H9 (cell line): Measurements from ENCODE around the gene MALSU1. TPM values are rescaled to one million over a fixed set of nuclear protein-coding genes. Genes with fewer than 3 reads are reported as not detected.

Experiments
- DNase-seq: peaks from one replicate; pipeline ENCODE4 v3.0.0-alpha.2; 2017
- H2AFZ ChIP-seq: one replicate; pipeline ENCODE4 v1.6.1; 2013; ENCODE audit warnings: mild to moderate bottlenecking, low read length, control low read depth, moderate library complexity
- H2AK5ac ChIP-seq: 2 replicates; pipeline ENCODE4 v1.6.1; 2013; ENCODE audit warnings: low read length, control low read depth, mixed read lengths; ENCODE audit not compliant: insufficient read length
- H2BK120ac ChIP-seq: one replicate; pipeline ENCODE4 v1.6.1; 2013; ENCODE audit warnings: low read depth, mild to moderate bottlenecking, low read length, control low read depth, inconsistent platforms; ENCODE audit not compliant: poor library complexity, severe bottlenecking
- H2BK12ac ChIP-seq: 2 replicates; pipeline ENCODE4 v1.6.1; 2013; ENCODE audit warnings: low read length, control low read depth, mixed read lengths, low read depth; ENCODE audit not compliant: insufficient read length
- H2BK15ac ChIP-seq: 2 replicates; pipeline ENCODE4 v1.6.1; 2013; ENCODE audit warnings: low read depth, low read length, control low read depth
- H2BK20ac ChIP-seq: one replicate; pipeline ENCODE4 v1.6.1; 2013; ENCODE audit warnings: low read depth, mild to moderate bottlenecking, low read length, control low read depth, inconsistent platforms; ENCODE audit not compliant: poor library complexity, severe bottlenecking
- H2BK5ac ChIP-seq: 2 replicates; pipeline ENCODE4 v1.6.1; 2013; ENCODE audit warnings: low read length, control low read depth, mixed read lengths; ENCODE audit not compliant: insufficient read length
- H3K14ac ChIP-seq: 2 replicates; pipeline ENCODE4 v1.6.1; 2013; ENCODE audit warnings: low read length, control low read depth; ENCODE audit not compliant: insufficient read depth
- H3K18ac ChIP-seq: 2 replicates; pipeline ENCODE4 v1.6.1; 2013; ENCODE audit warnings: low read depth, mild to moderate bottlenecking, mixed read lengths, low read length, control low read depth; ENCODE audit not compliant: insufficient read length
- H3K23ac ChIP-seq: 2 replicates; pipeline ENCODE4 v1.6.1; 2013; ENCODE audit warnings: low read length, control low read depth, mixed read lengths, low read depth; ENCODE audit not compliant: insufficient read length
- H3K23me2 ChIP-seq: 2 replicates; pipeline ENCODE4 v1.6.1; 2013; ENCODE audit warnings: low read depth, mild to moderate bottlenecking, mixed read lengths, low read length, control low read depth; ENCODE audit not compliant: insufficient read length, poor library complexity, severe bottlenecking
- H3K27ac ChIP-seq: 2 replicates; pipeline ENCODE4 v1.5.1; 2013; ENCODE audit warnings: low read length, control low read depth, mixed read lengths, low read depth; ENCODE audit not compliant: insufficient read length
- H3K27me3 ChIP-seq: 2 replicates; pipeline ENCODE4 v1.6.1; 2013; ENCODE audit warnings: low read length, control low read depth, inconsistent platforms; ENCODE audit not compliant: insufficient read depth
- H3K4ac ChIP-seq: 2 replicates; pipeline ENCODE4 v1.6.1; 2013; ENCODE audit warnings: low read depth, mild to moderate bottlenecking, control low read depth, inconsistent platforms, low read length, moderate library complexity
- H3K4me1 ChIP-seq: 2 replicates; pipeline ENCODE4 v1.6.1; 2013; ENCODE audit warnings: low read length, control low read depth, inconsistent platforms; ENCODE audit not compliant: insufficient read depth
- H3K4me2 ChIP-seq: 2 replicates; pipeline ENCODE4 v1.6.1; 2013; ENCODE audit warnings: low read length, control low read depth, mixed read lengths; ENCODE audit not compliant: insufficient read length, insufficient read depth
- H3K56ac ChIP-seq: 2 replicates; pipeline ENCODE4 v1.6.1; 2013; ENCODE audit warnings: low read depth, mild to moderate bottlenecking, mixed read lengths, low read length, control low read depth; ENCODE audit not compliant: insufficient read length
- H3K79me1 ChIP-seq: 2 replicates; pipeline ENCODE4 v1.6.1; 2013; ENCODE audit warnings: low read depth, mild to moderate bottlenecking, moderate library complexity, low read length, control low read depth, inconsistent platforms; ENCODE audit not compliant: insufficient read depth, poor library complexity, severe bottlenecking
- H3K79me2 ChIP-seq: 2 replicates; pipeline ENCODE4 v1.6.1; 2013; ENCODE audit warnings: low read length, control low read depth, inconsistent platforms; ENCODE audit not compliant: insufficient read depth
- H3K9ac ChIP-seq: 2 replicates; pipeline ENCODE4 v1.6.1; 2013; ENCODE audit warnings: low read length, control low read depth, mixed read lengths; ENCODE audit not compliant: insufficient read length; ENCODE audit errors: extremely low read depth
- H3K9me3 ChIP-seq: one replicate; pipeline ENCODE4 v1.6.1; 2013; ENCODE audit warnings: low read depth, low read length, inconsistent platforms; ENCODE audit not compliant: control insufficient read depth
- H3T11ph ChIP-seq: one replicate; pipeline ENCODE4 v1.6.1; 2013; ENCODE audit warnings: mild to moderate bottlenecking, low read length, control low read depth, inconsistent platforms
- H4K20me1 ChIP-seq: one replicate; pipeline ENCODE4 v1.6.1; 2013; ENCODE audit not compliant: control insufficient read depth, insufficient read length, insufficient read depth
- H4K5ac ChIP-seq: 2 replicates; pipeline ENCODE4 v1.6.1; 2013; ENCODE audit warnings: low read depth, mild to moderate bottlenecking, mixed read lengths, low read length, control low read depth; ENCODE audit not compliant: insufficient read length
- H4K8ac ChIP-seq: replicated peaks from 2 replicates; pipeline ENCODE4 v1.6.1; 2013; ENCODE audit warnings: low read length, control low read depth, mixed read lengths, low read depth; ENCODE audit not compliant: insufficient read length
- H4K91ac ChIP-seq: 2 replicates; pipeline ENCODE4 v1.6.1; 2013; ENCODE audit warnings: low read depth, mild to moderate bottlenecking, moderate library complexity, mixed read lengths, low read length, control low read depth; ENCODE audit not compliant: insufficient read length
- H3K27ac Mint-ChIP-seq, 3 experiments: 2 replicates in 2 of 3; 3 replicates in 1 of 3; pipeline ENCODE4 v1.8.0; 2020 to 2021; ENCODE audit warnings: mixed read lengths in 3 of 3, mild to moderate bottlenecking in 1 of 3, moderate library complexity in 1 of 3
- H3K27me3 Mint-ChIP-seq: 2 replicates; pipeline ENCODE4 v1.8.0; 2021; ENCODE audit warnings: low read depth, mild to moderate bottlenecking, moderate library complexity, mixed read lengths
- H3K36me3 Mint-ChIP-seq, 3 experiments: 2 replicates in 2 of 3; 3 replicates in 1 of 3; pipeline ENCODE4 v1.8.0; 2020 to 2021; ENCODE audit warnings: low read depth in 3 of 3, mixed read lengths in 3 of 3; ENCODE audit not compliant: insufficient read depth in 1 of 3
- H3K4me1 Mint-ChIP-seq, 2 experiments: 2 replicates each; pipeline ENCODE4 v1.8.0; 2020; ENCODE audit warnings: mixed read lengths in 2 of 2
- H3K4me3 Mint-ChIP-seq, 2 experiments: 2 replicates in 1 of 2; 3 replicates in 1 of 2; pipeline ENCODE4 v1.8.0; 2020 to 2021; ENCODE audit warnings: mild to moderate bottlenecking in 2 of 2, mixed read lengths in 2 of 2, moderate library complexity in 1 of 2
- H3K9me3 Mint-ChIP-seq, 2 experiments: 2 replicates in 1 of 2; 3 replicates in 1 of 2; pipeline ENCODE4 v1.8.0; 2020; ENCODE audit warnings: mild to moderate bottlenecking in 2 of 2, mixed read lengths in 2 of 2, moderate library complexity in 1 of 2
- WGBS: extraction: QIAGEN DNeasy Blood & Tissue Kit; methylation state at CpG from one replicate; pipeline ENCODE4 v1.1.7; 2013; ENCODE audit warnings: missing lambda C conversion rate, low lambda C conversion rate, mixed read lengths; ENCODE audit not compliant: insufficient read length; ENCODE audit errors: extremely low coverage; 5-methylcytosine and 5-hydroxymethylcytosine counted together
- total RNA-seq: library from RNA; stranded (reverse); gene quantifications from 2 replicates; pipeline ENCODE4 v1.2.1, GENCODE V29; 2021
- TF ChIP-seq, protein P1 (sequence below): fragments of 200-600 bp; sonication (generic); conservative IDR thresholded peaks from 3 replicates; pipeline ENCODE4 v1.8.0; 2021; ENCODE audit warnings: antibody characterized with exemption, mild to moderate bottlenecking

Gene MALSU1
- total RNA-seq, 1 experiment from 2014 or later = 83.4 TPM

DNA sequence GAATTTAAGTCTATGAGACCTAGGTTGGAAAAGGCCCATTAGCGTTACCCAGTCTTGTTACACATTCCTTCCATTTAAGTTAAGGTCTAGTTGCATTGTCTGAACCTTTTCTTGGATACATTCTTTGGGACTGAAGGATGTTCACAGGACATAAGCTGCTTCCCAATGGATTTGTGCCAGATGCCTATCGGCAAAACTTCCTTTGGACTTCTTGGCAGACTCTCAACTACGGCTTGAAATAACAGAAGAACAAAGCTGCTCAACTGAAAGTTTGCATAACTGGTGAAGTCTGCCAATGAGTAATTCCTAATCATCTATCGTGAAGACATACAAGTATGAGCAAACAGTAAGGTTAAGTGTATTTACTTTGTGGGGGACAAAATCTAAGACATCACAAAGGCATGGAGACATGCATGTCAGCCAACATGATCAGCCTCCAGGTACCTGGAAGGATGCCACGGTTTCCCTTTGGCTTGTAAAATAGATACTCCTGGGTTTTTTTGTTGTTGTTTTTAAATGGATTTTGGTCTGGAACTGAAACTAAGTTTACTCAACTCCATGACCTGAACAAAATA is 35.4 kb downstream of the MALSU1 start:
- no CpG with 5 or more reads among the region's 5 CpGs for WGBS
- TF ChIP-seq, protein P1, sequence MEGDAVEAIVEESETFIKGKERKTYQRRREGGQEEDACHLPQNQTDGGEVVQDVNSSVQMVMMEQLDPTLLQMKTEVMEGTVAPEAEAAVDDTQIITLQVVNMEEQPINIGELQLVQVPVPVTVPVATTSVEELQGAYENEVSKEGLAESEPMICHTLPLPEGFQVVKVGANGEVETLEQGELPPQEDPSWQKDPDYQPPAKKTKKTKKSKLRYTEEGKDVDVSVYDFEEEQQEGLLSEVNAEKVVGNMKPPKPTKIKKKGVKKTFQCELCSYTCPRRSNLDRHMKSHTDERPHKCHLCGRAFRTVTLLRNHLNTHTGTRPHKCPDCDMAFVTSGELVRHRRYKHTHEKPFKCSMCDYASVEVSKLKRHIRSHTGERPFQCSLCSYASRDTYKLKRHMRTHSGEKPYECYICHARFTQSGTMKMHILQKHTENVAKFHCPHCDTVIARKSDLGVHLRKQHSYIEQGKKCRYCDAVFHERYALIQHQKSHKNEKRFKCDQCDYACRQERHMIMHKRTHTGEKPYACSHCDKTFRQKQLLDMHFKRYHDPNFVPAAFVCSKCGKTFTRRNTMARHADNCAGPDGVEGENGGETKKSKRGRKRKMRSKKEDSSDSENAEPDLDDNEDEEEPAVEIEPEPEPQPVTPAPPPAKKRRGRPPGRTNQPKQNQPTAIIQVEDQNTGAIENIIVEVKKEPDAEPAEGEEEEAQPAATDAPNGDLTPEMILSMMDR = no peak
- no peak overlapping the region for H2BK20ac ChIP-seq

More for the DNA sequence above, 35.4 kb downstream of the MALSU1 start:
- Histone ChIP-seq H3K9ac (no peak overlapping the region), H3K27ac (no peak overlapping the region), H3K79me1 (no peaks in the 10 kb centered on the region), H2BK5ac (no peak overlapping the region), H3K27me3 (no peaks in the 10 kb centered on the region), H3K18ac (no peak overlapping the region), H2AK5ac (no peak overlapping the region), H3K4me1 (no peaks in the 10 kb centered on the region), H4K8ac (no peak overlapping the region), H2AFZ (no peak overlapping the region), H3K23ac (no peak overlapping the region), H3K4ac (no peak overlapping the region), H2BK15ac (no peak overlapping the region), H2BK120ac (no peak overlapping the region), H3K56ac (no peak overlapping the region), H4K91ac (no peak overlapping the region), H3T11ph (no peak overlapping the region), H3K9me3 (no peaks in the 10 kb centered on the region), H2BK12ac (no peak overlapping the region), H3K79me2 (no peaks in the 10 kb centered on the region), H3K4me2 (no peak overlapping the region), H3K23me2 (no peaks in the 10 kb centered on the region), H4K20me1 (no peaks in the 10 kb centered on the region), H3K14ac (no peak overlapping the region), H4K5ac (no peak overlapping the region)
- no peak overlapping the region for H3K27ac Mint-ChIP-seq
- no peak for DNase-seq
- peaks cover 0 to 3% of the 10 kb centered on the region in 2 experiments; a peak in 1 of 4 replicates for H3K4me1 Mint-ChIP-seq
- H3K4me3 Mint-ChIP-seq = no peak overlapping the region
- no peaks in the 10 kb centered on the region for H3K27me3 Mint-ChIP-seq
- H3K9me3 Mint-ChIP-seq = no peaks in the 10 kb centered on the region
- peaks cover 66 to 96% (median 95%) of the 10 kb centered on the region in 3 experiments for H3K36me3 Mint-ChIP-seq
